Measurements from ENCODE around the gene ESPL1.
A peak's percentile ranks its signal among the peaks of the same experiment; 100 is the strongest.
"Not testable (repeated sequence)": the region's sequence is repeated elsewhere in the genome, so short reads cannot be mapped to it uniquely, and the experiment has no call there.

Gene ESPL1

DNA sequence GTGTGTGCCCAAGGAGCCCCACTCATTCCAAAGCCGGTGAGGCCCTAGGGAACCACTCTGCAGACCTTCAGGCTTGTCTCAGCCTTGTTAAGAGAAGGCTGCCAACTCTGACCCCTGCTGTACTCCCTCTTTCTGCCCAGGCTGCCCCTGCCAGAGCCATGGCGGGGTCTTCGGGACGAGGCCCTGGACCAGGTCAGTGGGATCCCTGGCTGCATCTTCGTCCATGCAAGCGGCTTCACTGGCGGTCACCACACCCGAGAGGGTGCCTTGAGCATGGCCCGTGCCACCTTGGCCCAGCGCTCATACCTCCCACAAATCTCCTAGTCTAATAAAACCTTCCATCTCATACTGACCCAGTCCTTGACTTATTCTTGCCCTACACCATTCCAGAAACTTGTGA is 38.7 kb downstream of the ESPL1 start:
- DNase-seq = no peak

DNA sequence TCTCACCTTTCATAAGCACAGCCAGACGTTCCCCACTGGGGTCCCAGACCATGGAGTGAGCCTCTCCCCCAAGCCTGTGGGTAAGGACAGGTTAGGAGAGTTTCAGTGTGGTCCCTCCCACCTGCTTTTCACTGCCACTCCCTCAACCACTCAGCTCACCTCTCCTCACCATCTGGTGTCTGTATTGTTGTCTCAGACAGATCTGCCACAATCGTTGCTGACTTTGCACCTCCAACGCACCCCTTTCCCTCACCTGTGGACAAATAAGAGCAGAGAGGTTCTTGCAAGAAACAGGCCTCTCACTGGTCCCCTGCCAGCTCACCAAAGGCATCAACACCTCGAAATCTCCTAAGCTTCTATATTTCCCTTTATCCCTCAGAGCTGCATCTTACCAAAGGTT is 40.2 kb downstream of the ESPL1 start:
- no peak for DNase-seq

DNA sequence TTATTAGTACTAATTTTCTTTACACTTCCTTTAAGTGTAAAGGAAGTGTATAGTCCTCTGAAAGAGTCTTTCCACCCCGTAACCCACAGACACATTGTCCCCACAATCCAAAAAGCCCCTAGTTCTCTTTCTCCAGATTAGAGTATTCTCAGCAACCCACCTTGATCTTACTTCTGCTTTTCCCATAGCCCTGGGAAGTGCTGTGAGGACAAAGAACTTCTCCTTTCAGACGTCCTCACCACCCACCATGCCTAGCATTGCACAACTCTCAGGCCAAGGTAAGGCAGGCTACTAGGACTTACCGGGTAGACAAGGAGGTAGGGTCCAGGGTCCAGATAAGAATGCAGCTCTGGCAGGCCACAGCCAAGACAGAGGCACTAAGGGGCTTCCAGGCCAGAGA is 45.9 kb downstream of the ESPL1 start:
- no peak for DNase-seq

DNA sequence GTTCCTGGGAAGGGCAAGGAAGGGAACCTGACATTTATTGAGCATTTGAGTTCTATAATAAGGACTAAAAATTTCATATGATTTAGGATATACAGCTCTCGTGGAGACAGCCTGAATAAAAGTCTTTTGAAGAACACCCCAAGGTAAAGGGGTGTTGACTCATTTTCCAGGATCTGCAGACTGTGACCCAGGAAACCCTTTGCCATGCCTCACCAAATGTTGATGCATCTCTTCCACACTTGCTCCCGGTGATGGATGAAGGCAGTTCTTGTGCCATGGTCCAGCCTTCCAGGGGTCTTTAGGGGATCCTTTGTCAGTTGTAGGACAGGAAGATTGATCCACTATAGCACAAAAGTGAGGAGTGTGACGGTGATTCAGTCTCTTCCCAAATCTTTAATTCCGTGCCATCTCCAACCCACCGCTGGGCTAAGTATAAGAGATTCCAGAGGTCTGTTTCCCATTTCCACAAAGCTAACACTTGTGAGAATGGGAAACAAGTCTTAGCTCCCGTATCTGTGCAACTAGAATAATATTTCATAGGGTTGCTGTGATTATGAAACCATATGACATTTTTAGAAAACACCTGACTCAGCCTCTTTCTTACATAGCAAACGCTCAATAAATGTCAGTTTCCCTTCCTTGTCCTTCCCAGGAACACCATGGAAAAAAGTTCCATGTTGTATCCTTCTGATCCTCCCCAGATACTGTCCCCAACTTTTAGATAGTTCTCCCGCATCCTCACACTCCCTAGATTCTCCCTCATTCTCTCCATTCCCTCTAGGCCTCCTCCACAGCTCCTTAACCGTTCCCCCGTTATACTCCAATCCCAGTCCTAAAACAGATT is 52.5 kb downstream of the ESPL1 start:
- DNase-seq = no peak

DNA sequence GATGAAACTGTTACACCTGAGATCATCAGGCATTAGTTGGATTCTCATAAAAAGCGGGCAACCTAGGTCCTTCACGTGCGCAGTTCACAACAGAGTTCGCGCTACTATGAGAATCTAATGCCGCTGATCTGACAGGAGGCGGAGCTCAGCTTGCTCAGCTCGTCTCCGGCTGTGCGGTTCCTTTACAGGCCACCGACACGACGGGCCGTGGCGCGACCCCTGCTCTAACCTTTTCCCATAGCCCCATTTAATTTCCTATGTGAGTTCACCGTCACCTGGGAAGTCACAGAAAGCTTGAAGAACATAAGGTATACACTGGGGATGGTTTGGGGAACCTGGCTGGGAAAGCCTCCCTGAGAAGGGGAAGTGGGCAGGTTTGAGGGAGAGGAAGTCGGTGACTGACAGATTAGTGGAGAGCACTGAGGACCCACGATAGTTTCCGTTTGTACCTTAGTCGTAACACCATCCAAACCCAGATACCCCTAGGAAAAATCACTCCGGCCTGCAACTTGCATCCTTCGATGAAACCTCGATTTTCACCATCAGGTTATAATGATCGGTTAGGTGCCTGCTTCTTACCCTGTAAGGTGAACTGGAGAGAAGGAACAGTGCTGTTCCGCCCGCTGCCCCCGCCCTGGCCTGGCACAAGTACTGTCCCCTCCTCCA is 56.1 kb downstream of the ESPL1 start:
- DNase-seq = no peak

DNA sequence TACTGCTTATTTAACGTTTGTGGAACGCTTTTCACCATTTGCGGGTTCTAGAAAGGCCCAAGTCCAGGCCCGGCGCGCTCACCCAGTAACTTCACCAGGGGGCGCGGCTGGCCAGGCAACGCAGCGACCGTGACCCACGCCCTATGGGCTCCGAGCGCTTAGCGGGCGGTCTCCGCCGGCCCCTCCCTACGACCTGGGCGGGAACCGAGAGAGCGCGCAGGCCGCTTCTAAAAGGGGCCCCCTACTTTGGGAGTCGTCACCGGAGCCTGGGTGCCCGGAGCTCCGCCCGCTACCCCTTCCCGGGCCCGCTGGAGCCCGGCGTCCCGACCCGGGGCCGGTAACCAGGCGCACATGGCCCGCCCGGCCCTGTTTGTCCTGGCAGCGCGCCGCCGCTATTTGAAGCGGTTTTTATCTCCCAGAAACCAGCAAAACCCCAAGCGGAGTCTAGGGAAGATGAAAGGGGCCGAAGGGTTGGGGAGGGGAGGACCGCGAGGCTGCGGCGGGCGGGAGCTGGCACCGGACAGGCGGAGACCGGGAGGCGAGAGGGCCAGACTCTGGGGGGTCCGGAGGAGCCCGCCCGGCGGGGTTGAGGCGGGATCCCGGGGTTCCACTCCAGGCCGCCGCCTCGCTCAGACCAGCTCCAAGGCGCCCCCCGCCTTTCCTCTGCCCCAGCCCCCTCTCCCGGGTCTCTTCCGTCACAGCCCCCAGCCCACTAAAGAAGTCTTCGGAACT is 56.8 kb downstream of the ESPL1 start:
- DNase-seq = peak; percentile 88

DNA sequence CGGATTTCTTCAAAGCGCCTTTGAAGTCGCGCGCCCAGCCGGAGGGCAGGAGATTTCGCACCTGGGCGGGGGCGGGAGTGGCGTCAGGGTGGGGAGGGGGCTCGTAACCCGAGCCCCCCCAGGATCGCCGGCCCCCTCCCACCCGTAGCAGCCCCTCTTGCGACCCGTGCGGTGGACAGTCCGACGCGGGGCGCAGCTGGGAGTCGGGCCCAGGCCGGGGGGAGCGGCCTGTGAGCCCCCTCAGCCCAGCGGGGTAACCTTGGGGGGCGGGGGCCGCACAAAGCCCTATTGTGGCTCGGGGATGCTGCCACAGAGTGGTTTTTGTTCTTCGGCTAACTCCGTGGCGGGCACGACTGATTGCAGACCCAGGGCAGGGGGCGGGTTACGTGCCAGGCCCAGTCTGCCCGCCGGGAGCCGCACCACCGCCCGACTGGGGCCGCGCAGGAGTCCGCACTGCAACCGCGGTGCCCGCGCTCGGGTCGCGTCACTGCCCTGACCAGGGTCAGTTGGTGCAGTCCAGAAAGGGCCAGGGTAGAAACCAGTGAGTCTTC is 57.5 kb downstream of the ESPL1 start:
- DNase-seq = no peak

DNA sequence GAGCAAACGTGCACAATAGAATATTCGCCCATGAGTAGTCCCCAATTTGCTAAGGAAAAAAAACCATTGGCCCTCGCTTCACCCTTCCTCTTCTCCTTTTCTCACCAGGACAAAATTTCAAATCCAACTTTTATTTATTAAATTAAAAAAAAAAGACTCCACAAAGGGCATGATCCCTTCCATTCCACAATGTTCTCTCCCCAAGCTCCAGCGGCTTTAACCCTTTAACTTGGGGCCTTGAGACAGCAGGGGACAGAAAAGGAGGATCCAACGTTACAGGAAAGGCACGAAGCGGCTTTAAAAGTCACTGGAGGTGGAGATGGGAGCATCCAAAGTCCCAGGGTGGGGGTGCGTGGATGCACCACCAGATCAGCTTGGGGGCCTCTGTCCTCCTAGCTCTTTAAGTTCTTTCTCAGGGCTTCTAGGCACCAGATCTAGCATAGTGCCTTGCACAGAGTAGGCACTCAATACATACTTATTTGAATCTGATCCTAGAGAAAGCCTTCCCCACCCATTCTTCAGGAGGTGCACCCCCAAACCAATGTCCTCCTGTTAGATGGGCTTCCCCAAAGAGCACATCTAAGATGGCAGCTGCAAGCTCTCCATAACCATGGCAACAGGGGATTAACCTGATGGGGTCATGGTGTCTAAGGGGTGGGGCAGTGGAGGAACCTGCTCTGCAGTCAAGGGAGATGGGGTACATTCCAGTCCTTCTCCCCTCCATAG is 58.5 kb downstream of the ESPL1 start:
- no peak for DNase-seq

DNA sequence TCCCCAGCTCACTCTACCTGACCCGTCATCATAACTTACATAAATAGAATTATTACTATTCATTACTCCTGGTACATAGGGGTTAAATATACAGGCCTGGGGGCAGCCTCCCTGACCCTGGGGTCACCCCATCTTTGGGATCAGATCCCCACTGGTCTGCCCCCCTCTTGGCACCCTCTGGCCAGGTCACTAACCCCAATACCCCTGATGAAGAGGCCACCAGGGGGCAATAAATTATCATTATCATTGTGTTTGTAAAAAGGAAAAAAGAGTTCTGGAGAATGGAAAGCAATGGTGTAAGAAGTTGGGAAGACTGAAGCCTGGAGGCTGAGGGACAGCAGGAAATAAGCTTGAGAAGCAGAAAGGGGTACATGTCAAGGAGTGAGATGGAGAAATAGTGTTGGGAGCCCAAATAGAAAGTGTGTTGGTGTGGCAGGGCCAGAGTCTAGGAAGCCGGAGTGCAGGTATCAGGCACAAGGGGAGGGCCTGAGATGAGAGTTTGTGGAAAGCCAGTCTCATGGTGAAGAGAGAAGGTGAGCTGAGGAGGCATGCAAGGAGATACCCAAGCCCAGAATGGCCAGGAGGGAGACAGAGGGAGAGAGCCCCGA is 59.4 kb downstream of the ESPL1 start:
- DNase-seq = no peak

DNA sequence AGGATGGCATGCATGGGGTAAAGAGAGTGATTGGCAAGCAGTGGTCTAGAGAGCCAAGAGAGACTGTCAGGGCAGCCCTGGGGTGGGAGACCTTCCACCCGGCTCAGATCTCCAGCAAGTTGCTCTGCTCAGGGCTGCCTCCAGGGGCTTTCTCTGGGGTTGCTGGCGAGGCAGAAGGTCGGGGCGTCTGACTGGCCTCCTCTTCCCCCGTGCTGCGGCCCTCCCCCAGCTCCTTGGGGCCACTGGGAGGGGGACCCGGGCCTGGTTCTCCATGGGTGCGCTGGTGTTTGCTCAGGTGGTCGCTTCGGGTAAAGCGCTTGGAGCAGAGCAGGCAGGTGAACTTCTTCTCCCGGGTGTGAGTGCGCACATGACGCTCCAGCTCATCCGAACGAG is 59.9 kb downstream of the ESPL1 start:
- no peak for DNase-seq

DNA sequence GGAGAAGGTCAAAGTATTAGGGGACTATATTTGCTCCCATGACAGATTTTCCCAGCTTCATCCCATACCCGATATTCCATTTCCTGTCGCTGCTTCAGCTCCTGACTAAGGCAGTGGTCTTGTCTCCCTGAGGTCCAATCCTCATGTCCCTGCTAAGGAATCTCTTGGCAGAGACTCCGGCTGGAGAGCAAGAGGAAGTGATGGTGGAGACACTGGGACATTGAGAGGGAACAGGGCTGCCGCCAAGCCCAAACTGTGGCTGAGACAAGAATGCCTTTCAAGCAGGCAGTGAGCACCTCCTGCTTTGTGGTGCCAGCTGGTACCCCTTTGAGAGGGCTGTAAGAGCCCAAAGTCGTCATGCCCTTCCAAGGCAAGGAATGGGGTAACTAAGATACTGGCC is 62.6 kb downstream of the ESPL1 start:
- no peak for DNase-seq

DNA sequence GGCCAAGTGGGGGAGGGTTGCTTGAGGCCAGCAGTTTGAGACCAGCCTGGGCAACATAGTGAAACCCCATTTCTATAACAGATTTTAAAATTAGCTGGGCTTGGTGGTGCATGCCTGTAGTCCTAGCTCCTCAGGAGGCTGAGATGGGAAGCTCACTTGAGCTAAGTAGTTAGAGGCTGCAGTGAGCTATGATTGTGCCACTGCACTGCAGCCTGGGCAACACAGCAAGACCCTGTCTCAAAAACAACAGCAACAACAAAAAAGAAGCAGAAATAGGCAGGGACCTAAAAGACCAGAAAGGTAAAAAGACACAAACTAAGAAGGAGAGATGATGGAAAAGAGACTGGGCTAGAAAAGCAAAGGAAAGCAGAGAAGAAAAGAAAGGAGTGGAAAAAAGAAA is 64.2 kb downstream of the ESPL1 start:
- not testable (repeated sequence) for DNase-seq

DNA sequence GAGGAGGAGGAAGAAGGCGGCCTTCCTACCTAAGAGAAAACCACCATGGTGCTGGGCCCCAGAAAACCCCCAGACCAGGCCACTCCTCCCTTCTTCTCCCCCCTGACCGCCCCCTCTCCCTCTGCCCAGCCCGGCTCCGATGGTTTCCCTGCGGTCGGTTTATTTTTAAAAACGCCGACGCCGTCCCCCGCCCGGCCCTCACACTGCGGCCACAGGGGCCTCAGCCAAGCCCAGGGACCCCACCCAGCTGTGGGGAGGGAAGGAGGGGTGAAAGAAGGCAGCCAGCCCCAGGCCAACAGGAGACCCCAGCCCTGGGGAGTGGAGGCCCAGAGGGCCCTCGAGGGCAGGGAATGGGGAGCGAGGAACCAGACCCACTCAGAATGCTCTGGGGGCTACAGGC is 64.6 kb downstream of the ESPL1 start:
- no peak for DNase-seq

DNA sequence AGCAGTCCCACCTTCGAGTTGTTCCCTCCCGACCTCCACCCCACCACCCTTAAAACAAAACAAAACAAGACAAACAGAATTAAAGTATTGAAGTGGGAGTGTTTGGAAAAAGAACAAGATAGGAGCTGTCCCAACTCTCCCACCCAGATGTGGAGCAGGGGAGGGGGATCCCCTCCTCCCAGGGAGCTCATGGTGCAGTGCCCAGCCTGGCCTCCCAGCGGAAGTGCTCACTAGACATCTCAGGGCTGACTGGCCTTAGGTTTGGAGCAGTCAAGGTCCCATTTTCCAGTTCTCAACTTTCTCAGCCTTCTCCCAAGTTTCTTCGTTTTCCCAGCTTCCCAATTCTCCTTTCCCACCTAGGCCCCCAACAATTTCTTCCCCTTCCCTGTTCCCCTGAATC is 65.2 kb downstream of the ESPL1 start:
- DNase-seq = no peak

DNA sequence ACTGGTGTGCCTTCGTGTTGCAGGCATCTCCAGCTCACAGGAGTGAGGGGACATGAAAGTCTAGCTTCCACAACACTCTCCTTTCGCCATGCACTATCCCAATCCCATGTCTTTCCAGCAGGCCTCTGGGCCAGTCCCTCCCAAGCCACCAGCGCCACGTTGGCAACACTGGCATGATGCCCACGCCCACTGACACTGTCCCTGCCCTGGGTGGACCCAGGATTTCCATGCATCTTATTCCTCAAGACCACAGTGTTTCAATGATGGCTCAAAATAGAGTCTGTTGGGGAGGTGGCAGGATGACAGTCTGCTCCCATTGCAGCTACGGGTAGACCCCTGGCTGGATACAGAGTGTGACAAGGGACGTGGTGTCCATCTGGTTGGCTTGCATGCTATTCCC is 65.7 kb downstream of the ESPL1 start:
- no peak for DNase-seq

DNA sequence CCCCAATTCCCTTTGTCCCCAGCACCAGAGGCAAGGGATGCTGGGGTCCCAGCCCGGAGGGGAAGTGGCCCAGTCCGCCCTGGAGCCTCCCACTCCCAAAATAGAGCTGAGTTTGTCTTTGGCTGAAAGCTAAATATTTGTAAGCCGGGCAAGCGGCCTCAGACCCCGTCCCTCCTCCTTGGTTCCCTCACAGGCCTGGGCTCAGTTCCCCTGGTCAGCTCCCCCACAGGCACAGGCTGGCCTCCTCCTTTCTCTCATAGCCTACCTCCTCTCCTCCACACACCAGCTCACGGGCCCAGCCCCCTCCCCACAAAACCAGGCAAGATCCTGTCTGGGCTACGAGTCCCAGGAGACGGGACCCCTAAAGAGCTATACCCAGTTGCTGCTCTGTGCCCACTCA is 66.7 kb downstream of the ESPL1 start:
- DNase-seq = no peak

DNA sequence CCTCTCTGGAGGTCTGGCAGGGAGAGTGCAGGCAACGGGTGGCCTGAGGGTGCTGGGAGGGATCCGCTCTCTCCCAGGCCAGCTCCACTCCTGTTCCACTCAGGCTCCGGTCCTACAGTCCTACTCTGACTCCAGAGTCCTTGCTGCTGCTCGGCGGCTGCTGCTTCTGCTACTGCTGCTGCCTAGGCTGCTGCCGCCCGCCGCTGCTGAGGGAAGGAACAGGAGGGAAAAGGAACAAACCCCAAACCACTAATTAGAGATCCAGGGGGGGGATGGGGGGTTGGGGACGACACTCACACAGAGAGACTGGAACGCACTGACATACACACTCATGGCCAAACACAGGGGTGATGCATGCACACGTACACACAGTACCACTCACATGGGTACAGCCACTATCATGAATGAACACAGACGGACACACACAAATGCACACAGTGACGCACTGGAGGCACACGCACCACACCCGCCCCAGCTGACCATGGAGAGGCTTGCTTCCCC is 68.1 kb downstream of the ESPL1 start, which contains the start of gene SP7:
TSS of gene SP7 (minus strand) at position 174 of the 501 bp plus-strand sequence. CDS start 708 bp downstream, outside the sequence.
- no peak for DNase-seq

DNA sequence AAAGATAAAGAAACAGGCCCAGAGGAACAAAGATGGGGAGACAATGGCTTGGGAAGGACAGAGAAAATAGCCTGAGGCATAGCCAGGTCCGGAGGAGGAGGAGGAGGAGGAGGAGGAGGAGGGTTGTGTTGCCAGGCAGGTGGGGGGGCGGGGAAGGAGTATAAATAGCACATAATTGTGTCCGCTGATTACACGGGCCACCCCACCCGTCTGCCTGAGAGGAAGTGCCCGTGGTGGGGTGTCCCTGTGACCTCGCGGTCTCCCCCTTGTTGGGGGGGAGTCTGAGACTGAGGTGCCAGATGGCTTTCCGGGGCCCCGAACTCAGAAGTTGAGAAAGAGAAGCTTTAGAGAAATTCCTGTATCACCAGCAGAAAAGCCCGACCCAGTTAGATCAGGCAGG is 69.9 kb downstream of the ESPL1 start:
- DNase-seq = no peak

DNA sequence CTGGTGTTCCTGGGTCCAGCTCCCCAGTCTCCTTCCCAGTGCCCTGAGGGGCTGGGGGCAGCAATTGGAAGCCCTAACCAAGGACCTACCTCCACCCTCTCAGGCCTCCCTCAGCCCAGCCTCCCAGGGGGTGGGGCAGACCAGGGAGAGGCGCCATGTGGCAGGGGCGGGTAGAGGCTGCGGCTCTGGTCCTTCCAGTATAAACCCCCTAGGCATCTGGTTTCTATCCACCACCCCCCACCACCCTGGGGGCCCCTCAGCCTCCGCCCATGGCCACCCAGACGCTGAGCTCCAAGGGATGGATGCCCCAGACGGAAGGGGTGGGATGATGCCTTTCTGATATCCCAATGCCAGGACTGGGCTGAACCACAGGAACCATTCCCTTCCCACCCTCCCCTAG is 70.8 kb downstream of the ESPL1 start:
- no peak for DNase-seq

DNA sequence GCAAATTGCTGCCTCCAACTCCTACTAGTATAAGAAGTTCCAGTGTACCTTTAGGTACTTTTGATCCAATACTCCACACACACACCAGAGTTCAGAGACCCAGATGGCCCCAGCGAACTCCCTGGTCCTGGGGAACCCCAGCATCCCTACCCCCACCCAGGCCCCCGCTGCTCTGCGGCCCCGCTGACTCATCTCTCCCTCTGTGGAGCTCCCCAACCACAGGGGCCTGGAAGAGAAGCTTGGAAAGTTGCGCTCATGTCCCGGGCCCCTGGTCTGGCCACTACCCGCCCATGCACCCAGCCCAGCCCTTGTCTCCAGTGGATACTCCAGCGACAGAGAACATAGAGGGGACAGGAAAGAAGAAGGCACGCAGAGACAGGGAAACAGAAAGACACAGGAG is 72.3 kb downstream of the ESPL1 start:
- no peak for DNase-seq
